ENCODE data around the gene LHFPL2.

Gene LHFPL2

GRCh38 chr5:78614816-78615215 is 33.8 kb downstream of the LHFPL2 start:
- DNase-seq = no peak

GRCh38 chr5:78613756-78614155 is 34.8 kb downstream of the LHFPL2 start:
- DNase-seq = no peak

DNA sequence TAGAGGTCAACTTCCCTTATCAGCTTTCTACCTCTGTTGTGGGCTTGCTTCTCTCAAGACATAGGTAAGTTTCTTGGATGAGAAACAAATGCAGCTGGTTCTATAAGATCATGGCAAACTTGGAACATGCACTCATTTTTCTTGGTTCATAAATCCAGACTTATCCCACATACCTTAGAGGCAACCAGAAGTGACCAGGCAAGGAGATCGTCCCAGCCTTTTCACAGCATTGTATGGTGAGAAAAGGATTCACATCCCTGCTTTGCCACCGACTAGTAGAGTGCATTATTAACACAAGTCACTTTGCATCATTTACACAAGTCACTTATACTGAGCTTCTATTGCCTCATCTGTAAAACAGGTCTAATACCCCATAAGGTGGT is 35.4 kb downstream of the LHFPL2 start:
- DNase-seq = no peak

- DNase-seq = no peak
Measured at GRCh38 chr5:78612227-78613150, 36.1 kb downstream of the LHFPL2 start.

DNA sequence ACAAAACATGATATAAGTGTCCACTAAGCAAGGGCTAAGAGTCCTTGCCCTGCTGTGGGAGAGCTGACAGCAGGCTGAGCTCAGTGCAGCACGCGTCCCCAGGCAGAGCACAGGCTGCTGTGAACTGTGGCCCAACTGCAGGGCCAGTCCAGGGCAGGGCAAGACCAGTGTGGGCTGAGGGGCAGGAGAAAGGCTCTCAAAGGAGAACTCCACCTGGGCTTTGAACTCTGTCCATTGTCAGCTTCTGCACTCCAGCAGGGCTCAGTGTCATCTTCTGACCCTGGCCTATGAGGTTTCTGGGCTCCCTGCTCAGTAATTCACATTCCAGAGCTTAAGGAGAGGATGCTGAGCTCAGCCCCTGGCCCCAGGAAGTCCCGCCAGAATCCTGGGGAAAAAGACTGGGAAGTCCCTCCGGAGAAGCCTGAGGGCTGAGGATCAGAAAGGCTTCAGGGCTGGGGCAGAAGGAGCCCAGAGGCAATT is 37.4 kb downstream of the LHFPL2 start:
- no peak for DNase-seq

- no peak for DNase-seq
Measured at GRCh38 chr5:78610636-78611035, 37.9 kb downstream of the LHFPL2 start.

DNA sequence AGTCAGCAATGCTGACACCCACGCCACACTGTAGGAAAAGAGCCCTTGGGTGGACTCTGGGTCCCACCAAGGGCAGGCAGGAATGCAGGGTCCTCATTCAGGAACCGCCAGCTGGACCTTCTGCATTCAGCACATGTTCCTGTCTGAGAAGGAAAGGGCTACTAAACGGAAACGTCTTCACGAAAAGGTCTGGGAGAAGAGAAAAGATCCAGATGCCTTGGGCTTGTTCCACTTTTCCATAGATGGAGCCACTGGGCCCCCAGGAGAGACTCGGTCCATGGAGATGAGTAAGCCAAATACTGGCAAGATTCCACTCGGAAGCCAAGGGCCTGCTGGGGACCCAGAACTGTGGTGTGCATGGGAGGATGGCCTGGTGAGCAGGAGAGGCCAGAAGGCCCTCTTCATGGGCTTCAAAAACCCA is 38.4 kb downstream of the LHFPL2 start:
- no peak for DNase-seq

DNA sequence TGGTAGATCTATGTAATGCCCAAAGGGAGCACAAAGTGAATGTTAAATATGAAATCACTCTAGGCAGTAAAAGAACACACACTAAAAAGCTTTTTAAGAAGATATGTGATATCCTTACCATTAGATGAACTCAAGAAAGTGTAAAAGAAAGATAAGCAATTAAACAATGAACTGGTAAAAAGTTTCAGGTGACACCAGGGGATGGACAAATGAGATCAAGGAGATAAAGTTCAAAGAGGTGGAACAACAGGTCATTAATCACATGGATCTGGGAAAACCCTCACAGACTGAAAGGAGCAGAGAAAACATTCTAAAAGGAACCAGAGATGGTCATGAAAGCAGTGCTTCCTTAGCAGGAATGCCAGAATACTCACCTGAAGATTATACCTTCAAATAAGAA is 40.7 kb downstream of the LHFPL2 start:
- no peak for DNase-seq

DNA sequence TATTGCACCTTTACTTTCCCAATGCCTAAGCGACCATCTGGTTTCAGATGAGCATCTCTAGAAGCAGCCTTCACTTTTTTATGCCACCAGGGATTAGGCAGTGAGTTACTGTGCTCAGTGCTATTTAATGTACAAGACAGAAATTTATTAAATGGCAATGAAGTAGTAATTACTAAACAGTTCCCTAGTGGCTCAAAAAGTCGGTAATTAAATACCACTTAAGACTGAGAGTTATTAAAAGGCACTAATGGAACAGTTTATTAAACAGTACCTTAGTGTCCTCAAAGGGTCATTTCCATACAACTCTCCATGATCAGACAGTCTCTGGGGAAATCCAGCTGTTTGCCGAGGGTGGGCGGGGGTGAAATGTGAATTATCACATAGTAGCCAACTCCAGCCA is 42.3 kb downstream of the LHFPL2 start:
- DNase-seq = no peak

GRCh38 chr5:78605611-78606010 is 43.0 kb downstream of the LHFPL2 start:
- no peak for DNase-seq

- no peak for DNase-seq
Measured at GRCh38 chr5:78604689-78605285, 43.8 kb downstream of the LHFPL2 start.

GRCh38 chr5:78603636-78604175 is 44.9 kb downstream of the LHFPL2 start:
- no peak for DNase-seq

DNA sequence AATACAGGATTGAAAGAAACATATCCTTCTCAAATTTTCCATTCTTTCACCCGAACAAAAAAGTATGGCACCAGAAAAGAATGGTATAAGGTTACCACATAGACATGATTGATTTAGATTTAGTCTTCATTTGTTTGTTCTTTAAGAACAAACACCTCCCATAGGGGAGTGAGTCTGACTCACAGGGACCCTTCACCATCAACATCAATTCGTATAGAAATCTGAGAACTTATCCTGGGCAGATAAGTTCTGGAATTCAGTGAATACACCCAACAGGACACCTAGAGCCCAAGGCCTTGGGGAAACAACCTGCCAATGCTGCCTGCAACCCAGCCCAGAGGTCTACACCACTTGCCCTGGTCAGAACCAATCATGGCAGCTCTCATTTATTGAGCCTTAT is 46.2 kb downstream of the LHFPL2 start:
- DNase-seq = no peak

GRCh38 chr5:78601559-78602314 is 46.8 kb downstream of the LHFPL2 start:
- no peak for DNase-seq

- DNase-seq = no peak
Measured at GRCh38 chr5:78600687-78601414, 47.7 kb downstream of the LHFPL2 start.

DNA sequence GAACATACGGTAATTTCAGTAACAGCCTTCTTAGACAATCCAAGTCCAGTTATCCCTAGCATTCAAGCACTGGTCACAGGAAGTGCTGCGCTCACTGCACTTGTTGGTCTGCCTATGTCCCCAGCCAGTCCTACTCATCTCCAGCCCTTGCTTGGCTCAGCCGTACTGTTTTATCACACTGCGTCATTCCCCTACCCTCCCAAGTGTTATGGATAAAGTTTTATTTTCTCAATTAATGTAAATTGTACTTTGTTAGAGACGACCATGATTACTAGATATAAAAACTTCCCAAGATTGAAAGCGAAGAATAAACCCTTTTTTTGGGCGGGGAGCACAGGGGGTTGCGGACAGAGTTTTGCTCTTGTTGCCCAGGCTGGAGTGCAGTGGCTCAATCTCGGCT is 49.6 kb downstream of the LHFPL2 start:
- no peak for DNase-seq

DNA sequence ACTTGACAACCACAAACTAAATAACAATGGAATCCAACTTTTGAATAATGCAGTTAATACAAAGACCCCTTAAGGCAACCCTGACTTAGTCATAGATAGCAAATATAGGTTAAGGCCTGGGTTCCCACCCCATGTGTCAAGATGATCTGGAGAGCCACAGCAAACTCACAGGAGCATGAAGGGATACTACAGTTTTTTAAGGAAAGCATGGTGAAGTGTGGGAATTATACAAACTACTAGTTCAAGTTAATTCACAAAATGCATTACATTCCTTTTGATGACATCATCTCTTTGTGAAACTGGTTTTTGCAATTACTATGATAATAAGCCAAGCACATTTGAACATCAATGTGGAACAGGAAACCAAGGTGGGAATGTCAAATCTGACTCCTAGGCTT is 50.6 kb downstream of the LHFPL2 start:
- no peak for DNase-seq

- no peak for DNase-seq
Measured at GRCh38 chr5:78597068-78597973, 51.3 kb downstream of the LHFPL2 start.

DNA sequence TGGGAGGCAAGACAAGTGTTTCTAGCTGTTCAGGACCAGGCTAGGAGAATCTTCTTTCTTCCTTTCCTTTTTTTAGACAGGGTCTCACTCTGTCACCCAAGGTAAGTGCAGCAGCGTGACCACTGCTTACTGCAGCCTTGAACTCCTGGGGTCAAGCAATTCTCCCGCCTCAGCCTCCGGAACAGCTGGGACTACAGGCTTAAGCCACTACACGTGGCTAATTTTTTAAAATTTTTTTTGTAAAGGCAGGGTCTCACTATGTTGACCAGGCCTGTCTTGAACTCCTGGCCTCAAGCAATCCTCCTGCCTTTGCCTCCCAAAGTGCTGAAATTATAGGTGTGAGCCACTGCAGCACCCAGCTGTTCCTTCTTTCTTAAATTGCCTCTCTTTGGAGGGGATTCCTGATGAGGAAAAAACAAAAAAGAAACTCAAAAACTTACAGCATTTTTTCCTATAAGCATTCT is 53.1 kb downstream of the LHFPL2 start:
- DNase-seq = no peak

GRCh38 chr5:78594610-78595457 is 53.7 kb downstream of the LHFPL2 start:
- no peak for DNase-seq

All from stimulated activated CD4-positive, alpha-beta T cell treated with anti-CD3 and anti-CD28 coated beads, Interleukin-4, amount 100 ng/mL, for 1 hour (primary cell).